K562 (cell line): ENCODE measurements around the gene PYGB. TPM values are rescaled to one million over a fixed set of nuclear protein-coding genes. Genes with fewer than 3 reads are reported as not detected.

Source experiments
- ATAC-seq: fragments of 200-7000 bp; cut with Tn5 transposase; 3 replicates; pipeline ENCODE4 v1.9.1; 2020; ENCODE audit warnings: moderate library complexity
- BruUV-seq: library from RNA; stranded (reverse); fragments of 400-500 nt; replicated peaks from 2 replicates; lab custom pipeline; 2021; lab: Mats Ljungman, UMichigan
- CTCF ChIA-PET: fragments of 300-600 bp; formaldehyde crosslinking; extraction: SDS; loops from one replicate; lab custom pipeline; 2021; ENCODE audit warnings: low intra/inter-chr PET ratio; lab: Yijun Ruan, JAX
- POLR2A ChIA-PET: fragments of 300-600, 350-650 bp; sonication (Branson Sonifier 250); formaldehyde crosslinking; extraction: SDS; loops from one replicate; lab custom pipeline; 2021; ENCODE audit warnings: antibody characterized with exemption, inconsistent platforms; lab: Yijun Ruan, JAX
- DNase-seq, 4 experiments: peaks; one replicate each; pipeline versions ENCODE4 v3.0.0 to v3.0.0-alpha.2; 2011 to 2018; ENCODE audit warnings: low spot score in 3 of 4, mixed read lengths in 3 of 4; ENCODE audit errors: extremely low read depth in 1 of 4
- FAIRE-seq: peaks from 2 replicates; lab custom pipeline; 2011; peaks lifted over from hg19 to GRCh38; lab: Jason Lieb, UNC
- H2AFZ ChIP-seq: 2 replicates; pipeline ENCODE4 v1.6.0; 2011; ENCODE audit warnings: low read depth, low read length, control low read depth, inconsistent platforms
- H3K27ac ChIP-seq: fragments of 200-600 bp; 3 replicates; pipeline ENCODE4 v1.8.0; 2011; ENCODE audit warnings: low read depth, mild to moderate bottlenecking, control low read depth, inconsistent platforms, low read length, moderate library complexity, mixed read lengths; ENCODE audit errors: extremely low read depth
- H3K27me3 ChIP-seq, 2 experiments: fragments of 300-600 bp in 1 of 2; 2 replicates in 1 of 2; 3 replicates in 1 of 2; pipeline versions ENCODE4 v1.6.0 to v1.8.0; 2011; ENCODE audit warnings: inconsistent platforms in 2 of 2, low read length in 2 of 2, mild to moderate bottlenecking in 1 of 2, mixed read lengths in 1 of 2, moderate library complexity in 1 of 2; ENCODE audit not compliant: control insufficient read depth in 2 of 2, insufficient read depth in 2 of 2
- H3K36me3 ChIP-seq: fragments of 300-600 bp; 3 replicates; pipeline ENCODE4 v1.8.0; 2011; ENCODE audit warnings: mild to moderate bottlenecking, low read length, inconsistent platforms; ENCODE audit not compliant: control insufficient read depth, insufficient read depth
- H3K4me1 ChIP-seq, 2 experiments: fragments of 200-600 bp in 1 of 2; replicated peaks in 1 of 2; 2 replicates in 1 of 2; 3 replicates in 1 of 2; pipeline versions ENCODE4 v1.5.1 to v1.8.0; 2011; ENCODE audit warnings: inconsistent platforms in 2 of 2, low read length in 2 of 2, mild to moderate bottlenecking in 1 of 2, mixed read lengths in 1 of 2, moderate library complexity in 1 of 2; ENCODE audit not compliant: control insufficient read depth in 2 of 2, insufficient read depth in 2 of 2
- H3K4me2 ChIP-seq: 2 replicates; pipeline ENCODE4 v1.6.1; 2011; ENCODE audit warnings: low read length, control low read depth, inconsistent platforms, mixed read lengths; ENCODE audit not compliant: insufficient read depth
- H3K4me3 ChIP-seq: fragments of 200-600 bp; sonication (generic), shearing (Covaris generic); 2 replicates; pipeline ENCODE4 v1.5.1; 2016; ENCODE audit warnings: control low read depth, inconsistent platforms
- H3K79me2 ChIP-seq: fragments of 200-600 bp; 3 replicates; pipeline ENCODE4 v1.8.0; 2011; ENCODE audit warnings: low read length, inconsistent platforms; ENCODE audit not compliant: control insufficient read depth, insufficient read depth
- H3K9ac ChIP-seq, 2 experiments: 2 replicates each; pipeline versions ENCODE4 v1.6.0 to v1.6.1; 2011; ENCODE audit warnings: low read depth in 2 of 2, low read length in 2 of 2, control low read depth in 1 of 2, inconsistent platforms in 1 of 2, mild to moderate bottlenecking in 1 of 2, mixed read lengths in 1 of 2; ENCODE audit not compliant: insufficient read depth in 1 of 2
- H3K9me1 ChIP-seq: one replicate; pipeline ENCODE4 v1.6.0; 2011; ENCODE audit warnings: inconsistent platforms, mild to moderate bottlenecking, low read length, moderate library complexity; ENCODE audit not compliant: control insufficient read depth, insufficient read depth
- H3K9me3 ChIP-seq: replicated peaks from 2 replicates; pipeline ENCODE4 v1.5.1; 2011; ENCODE audit warnings: low read depth, low read length, inconsistent platforms; ENCODE audit not compliant: control insufficient read depth, insufficient read depth
- H4K20me1 ChIP-seq: replicated peaks from 2 replicates; pipeline ENCODE4 v1.6.1; 2011; ENCODE audit warnings: low read length, inconsistent platforms, mixed read lengths; ENCODE audit not compliant: control insufficient read depth, insufficient read depth
- CAMTA2 ChIP-seq: fragments of 250-450 bp; sonication (Bioruptor Pico); conservative IDR thresholded peaks from 2 replicates; pipeline ENCODE4 v1.5.1; 2022
- CEBPG ChIP-seq, 3 experiments: fragments of 200-800 bp in 1 of 3; sonication (Bioruptor generic) in 1 of 3; sonication (generic) in 1 of 3; formaldehyde crosslinking in 1 of 3; IDR thresholded peaks in 2 of 3; conservative IDR thresholded peaks in 1 of 3; 2 replicates each; pipeline versions ENCODE4 v1.6.1 to v1.8.0; 2016 to 2022; ENCODE audit warnings: missing compliant biosample characterization in 2 of 3, missing genetic modification characterization in 2 of 3, mild to moderate bottlenecking in 1 of 3, missing genetic modification reagents in 1 of 3
- KAT8 ChIP-seq: fragments of 450-650 bp; IDR thresholded peaks from 2 replicates; pipeline ENCODE4 v1.6.1; 2016; ENCODE audit warnings: low read depth, mild to moderate bottlenecking
- ZBTB7A ChIP-seq: IDR thresholded peaks from 2 replicates; pipeline ENCODE4 v1.6.1; 2011; ENCODE audit warnings: low read depth, mild to moderate bottlenecking, low read length, moderate library complexity, borderline replicate concordance; ENCODE audit not compliant: control insufficient read depth
- ZNF174 ChIP-seq: fragments of 250-450 bp; sonication (Bioruptor Pico); IDR thresholded peaks from 2 replicates; pipeline ENCODE4 v1.4.0; 2020; ENCODE audit warnings: mild to moderate bottlenecking
- WGBS: fragments of 100-300 bp; shearing (Covaris generic); methylation state at CpG from one replicate; pipeline ENCODE4 v1.1.6; 2016; ENCODE audit warnings: low coverage, mixed read lengths; ENCODE audit not compliant: insufficient coverage; ENCODE audit errors: missing lambda C conversion rate; 5-methylcytosine and 5-hydroxymethylcytosine counted together
- in situ Hi-C: fragments of 300-500 bp; cut with MboI; formaldehyde crosslinking; loops from 4 replicates; pipeline ENCODE4 v1.15.0; 2018; ENCODE audit warnings: inconsistent platforms, mixed read lengths
- intact Hi-C: fragments of 100-400 bp; cut with micrococcal nuclease; formaldehyde crosslinking; loops from 2 replicates; pipeline ENCODE4 v1.14.2; 2022
- polyA plus RNA-seq, 8 experiments: library from polyadenylated mRNA; depleted of rRNA in 4 of 8; stranded (reverse) in 5 of 8; unstranded in 3 of 8; fragments of >200 nt; fragmentation: Nextera tagmentation in 2 of 8; fragmentation: Illumina TruSeq in 1 of 8; extraction: Ambion mirVana in 2 of 8; extraction: Trizol in 1 of 8; gene quantifications; 2 replicates each; pipeline versions ENCODE4 v1.2.1 to v1.2.3, GENCODE V29; 2011 to 2014; ENCODE audit warnings: inconsistent platforms in 1 of 8, missing spikeins in 1 of 8
- total RNA-seq, 7 experiments: library from RNA; depleted of rRNA in 6 of 7; stranded (reverse); fragments of >200 nt in 6 of 7; fragmentation: Illumina TruSeq in 2 of 7; extraction: Trizol in 2 of 7; gene quantifications; 2 replicates each; pipeline versions ENCODE4 v1.2.1 to v1.2.3, GENCODE V29; 2011 to 2021; ENCODE audit warnings: low replicate concordance in 1 of 7
- TF ChIP-seq, protein P1 (sequence below): fragments of 200-400 bp; formaldehyde crosslinking; IDR thresholded peaks from 2 replicates; pipeline ENCODE4 v1.6.1; 2017; ENCODE audit warnings: mild to moderate bottlenecking, low read depth, low read length, moderate library complexity
- TF ChIP-seq, protein P2 (sequence below): fragments of 200-800 bp; sonication (Bioruptor generic); IDR thresholded peaks from 2 replicates; pipeline ENCODE4 v1.6.1; 2016; ENCODE audit warnings: missing genetic modification characterization, missing compliant biosample characterization
- TF ChIP-seq, protein P3 (sequence below): fragments of 250-450 bp; sonication (Bioruptor Pico); IDR thresholded peaks from 2 replicates; pipeline ENCODE4 v1.4.0; 2020; ENCODE audit warnings: mild to moderate bottlenecking

Gene PYGB
- total and polyA plus RNA-seq, 9 of the 15 experiments (the other 6 are each of a cell fraction or from before 2014, with no cell fraction given), result 0.34 to 18.0 (median 9.8) TPM

DNA sequence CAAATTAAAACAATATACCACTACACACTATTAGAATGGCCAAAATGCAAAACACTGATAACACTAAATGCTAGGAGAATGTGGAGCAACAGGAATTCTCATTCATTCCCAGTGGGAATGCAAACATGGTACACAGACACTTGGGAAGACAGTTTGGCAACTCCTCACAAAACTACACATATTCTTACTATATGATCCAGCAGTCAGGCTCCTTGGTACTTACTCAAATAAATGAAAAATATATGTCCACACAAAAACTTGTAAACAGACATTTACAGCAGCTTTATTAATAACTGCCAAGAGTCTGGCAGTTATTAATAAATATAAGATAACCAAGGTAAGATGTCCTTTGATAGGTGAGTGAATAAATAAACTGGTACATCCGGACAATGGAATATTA, 97.8 kb downstream of the PYGB start:
- H3K4me3 ChIP-seq, result no peak overlapping the region
- ChIA-PET POLR2A (interaction anchor here (1.5 kb wide), 1 partner anchor 8 kb away, joined by 3 read pairs; no protein-coding TSS in a partner anchor), CTCF (no interaction called here)
- H3K4me1 ChIP-seq, result no peaks in the 10 kb centered on the region
- no peak for ATAC-seq
- no peak overlapping the region for H3K4me2 ChIP-seq
- 0 out of 2 replicates have a peak, but pooled peaks cover 2% of the 10 kb centered on the region for H3K9me3 ChIP-seq
- no peaks in the 10 kb centered on the region for H4K20me1 ChIP-seq
- H3K27ac ChIP-seq, result no peak overlapping the region
- intact Hi-C loops, result no loop called here
- in situ Hi-C loops, result no loop called here
- H3K36me3 ChIP-seq, result no peaks in the 10 kb centered on the region
- FAIRE-seq, result no peak
- no peak for DNase-seq
- no peak overlapping the region for H3K9ac ChIP-seq
- H3K79me2 ChIP-seq, result no peaks in the 10 kb centered on the region; the same call in 2 of the 3 replicates
- 80% methylated on average over 1 of the region's 1 CpG for WGBS
- BruUV-seq, result no TSS peak
- no peak overlapping the region for H2AFZ ChIP-seq
- H3K27me3 ChIP-seq, result no peaks in the 10 kb centered on the region
- no peaks in the 10 kb centered on the region for H3K9me1 ChIP-seq
- TF ChIP-seq ZNF174 (CRISPR knock-in tag) (no peak), CEBPG (CRISPR knock-in tag; IDR thresholded peaks at IDR 0.05) (no peak), CEBPG (tag; conservative IDR thresholded peaks at IDR 0.05 in 1 of 2, IDR thresholded peaks at IDR 0.05 in 1 of 2) (no peak), CAMTA2 (CRISPR knock-in tag) (no peak), KAT8 (no peak), ZBTB7A (no peak)
- TF ChIP-seq, protein P1, sequence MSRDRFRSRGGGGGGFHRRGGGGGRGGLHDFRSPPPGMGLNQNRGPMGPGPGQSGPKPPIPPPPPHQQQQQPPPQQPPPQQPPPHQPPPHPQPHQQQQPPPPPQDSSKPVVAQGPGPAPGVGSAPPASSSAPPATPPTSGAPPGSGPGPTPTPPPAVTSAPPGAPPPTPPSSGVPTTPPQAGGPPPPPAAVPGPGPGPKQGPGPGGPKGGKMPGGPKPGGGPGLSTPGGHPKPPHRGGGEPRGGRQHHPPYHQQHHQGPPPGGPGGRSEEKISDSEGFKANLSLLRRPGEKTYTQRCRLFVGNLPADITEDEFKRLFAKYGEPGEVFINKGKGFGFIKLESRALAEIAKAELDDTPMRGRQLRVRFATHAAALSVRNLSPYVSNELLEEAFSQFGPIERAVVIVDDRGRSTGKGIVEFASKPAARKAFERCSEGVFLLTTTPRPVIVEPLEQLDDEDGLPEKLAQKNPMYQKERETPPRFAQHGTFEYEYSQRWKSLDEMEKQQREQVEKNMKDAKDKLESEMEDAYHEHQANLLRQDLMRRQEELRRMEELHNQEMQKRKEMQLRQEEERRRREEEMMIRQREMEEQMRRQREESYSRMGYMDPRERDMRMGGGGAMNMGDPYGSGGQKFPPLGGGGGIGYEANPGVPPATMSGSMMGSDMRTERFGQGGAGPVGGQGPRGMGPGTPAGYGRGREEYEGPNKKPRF, result no peak
- TF ChIP-seq, protein P2, sequence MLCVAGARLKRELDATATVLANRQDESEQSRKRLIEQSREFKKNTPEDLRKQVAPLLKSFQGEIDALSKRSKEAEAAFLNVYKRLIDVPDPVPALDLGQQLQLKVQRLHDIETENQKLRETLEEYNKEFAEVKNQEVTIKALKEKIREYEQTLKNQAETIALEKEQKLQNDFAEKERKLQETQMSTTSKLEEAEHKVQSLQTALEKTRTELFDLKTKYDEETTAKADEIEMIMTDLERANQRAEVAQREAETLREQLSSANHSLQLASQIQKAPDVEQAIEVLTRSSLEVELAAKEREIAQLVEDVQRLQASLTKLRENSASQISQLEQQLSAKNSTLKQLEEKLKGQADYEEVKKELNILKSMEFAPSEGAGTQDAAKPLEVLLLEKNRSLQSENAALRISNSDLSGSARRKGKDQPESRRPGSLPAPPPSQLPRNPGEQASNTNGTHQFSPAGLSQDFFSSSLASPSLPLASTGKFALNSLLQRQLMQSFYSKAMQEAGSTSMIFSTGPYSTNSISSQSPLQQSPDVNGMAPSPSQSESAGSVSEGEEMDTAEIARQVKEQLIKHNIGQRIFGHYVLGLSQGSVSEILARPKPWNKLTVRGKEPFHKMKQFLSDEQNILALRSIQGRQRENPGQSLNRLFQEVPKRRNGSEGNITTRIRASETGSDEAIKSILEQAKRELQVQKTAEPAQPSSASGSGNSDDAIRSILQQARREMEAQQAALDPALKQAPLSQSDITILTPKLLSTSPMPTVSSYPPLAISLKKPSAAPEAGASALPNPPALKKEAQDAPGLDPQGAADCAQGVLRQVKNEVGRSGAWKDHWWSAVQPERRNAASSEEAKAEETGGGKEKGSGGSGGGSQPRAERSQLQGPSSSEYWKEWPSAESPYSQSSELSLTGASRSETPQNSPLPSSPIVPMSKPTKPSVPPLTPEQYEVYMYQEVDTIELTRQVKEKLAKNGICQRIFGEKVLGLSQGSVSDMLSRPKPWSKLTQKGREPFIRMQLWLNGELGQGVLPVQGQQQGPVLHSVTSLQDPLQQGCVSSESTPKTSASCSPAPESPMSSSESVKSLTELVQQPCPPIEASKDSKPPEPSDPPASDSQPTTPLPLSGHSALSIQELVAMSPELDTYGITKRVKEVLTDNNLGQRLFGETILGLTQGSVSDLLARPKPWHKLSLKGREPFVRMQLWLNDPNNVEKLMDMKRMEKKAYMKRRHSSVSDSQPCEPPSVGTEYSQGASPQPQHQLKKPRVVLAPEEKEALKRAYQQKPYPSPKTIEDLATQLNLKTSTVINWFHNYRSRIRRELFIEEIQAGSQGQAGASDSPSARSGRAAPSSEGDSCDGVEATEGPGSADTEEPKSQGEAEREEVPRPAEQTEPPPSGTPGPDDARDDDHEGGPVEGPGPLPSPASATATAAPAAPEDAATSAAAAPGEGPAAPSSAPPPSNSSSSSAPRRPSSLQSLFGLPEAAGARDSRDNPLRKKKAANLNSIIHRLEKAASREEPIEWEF (CRISPR knock-in tag), result no peak
- TF ChIP-seq, protein P3, sequence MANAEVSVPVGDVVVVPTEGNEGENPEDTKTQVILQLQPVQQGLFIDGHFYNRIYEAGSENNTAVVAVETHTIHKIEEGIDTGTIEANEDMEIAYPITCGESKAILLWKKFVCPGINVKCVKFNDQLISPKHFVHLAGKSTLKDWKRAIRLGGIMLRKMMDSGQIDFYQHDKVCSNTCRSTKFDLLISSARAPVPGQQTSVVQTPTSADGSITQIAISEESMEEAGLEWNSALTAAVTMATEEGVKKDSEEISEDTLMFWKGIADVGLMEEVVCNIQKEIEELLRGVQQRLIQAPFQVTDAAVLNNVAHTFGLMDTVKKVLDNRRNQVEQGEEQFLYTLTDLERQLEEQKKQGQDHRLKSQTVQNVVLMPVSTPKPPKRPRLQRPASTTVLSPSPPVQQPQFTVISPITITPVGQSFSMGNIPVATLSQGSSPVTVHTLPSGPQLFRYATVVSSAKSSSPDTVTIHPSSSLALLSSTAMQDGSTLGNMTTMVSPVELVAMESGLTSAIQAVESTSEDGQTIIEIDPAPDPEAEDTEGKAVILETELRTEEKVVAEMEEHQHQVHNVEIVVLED (CRISPR knock-in tag), result no peak
